AG09319 (cell line): Measurements from ENCODE around the gene GOLGA7B.

Source experiments
- DNase-seq: peaks from one replicate; pipeline ENCODE4 v3.0.0-alpha.2; 2010; ENCODE audit warnings: low read depth; ENCODE audit errors: extremely low read depth
- TF ChIP-seq, protein P1 (sequence below): IDR thresholded peaks from 2 replicates; pipeline ENCODE4 v1.5.1; 2011; ENCODE audit warnings: low read depth, mild to moderate bottlenecking, inconsistent platforms, low read length, moderate library complexity

GOLGA7B gene

DNA sequence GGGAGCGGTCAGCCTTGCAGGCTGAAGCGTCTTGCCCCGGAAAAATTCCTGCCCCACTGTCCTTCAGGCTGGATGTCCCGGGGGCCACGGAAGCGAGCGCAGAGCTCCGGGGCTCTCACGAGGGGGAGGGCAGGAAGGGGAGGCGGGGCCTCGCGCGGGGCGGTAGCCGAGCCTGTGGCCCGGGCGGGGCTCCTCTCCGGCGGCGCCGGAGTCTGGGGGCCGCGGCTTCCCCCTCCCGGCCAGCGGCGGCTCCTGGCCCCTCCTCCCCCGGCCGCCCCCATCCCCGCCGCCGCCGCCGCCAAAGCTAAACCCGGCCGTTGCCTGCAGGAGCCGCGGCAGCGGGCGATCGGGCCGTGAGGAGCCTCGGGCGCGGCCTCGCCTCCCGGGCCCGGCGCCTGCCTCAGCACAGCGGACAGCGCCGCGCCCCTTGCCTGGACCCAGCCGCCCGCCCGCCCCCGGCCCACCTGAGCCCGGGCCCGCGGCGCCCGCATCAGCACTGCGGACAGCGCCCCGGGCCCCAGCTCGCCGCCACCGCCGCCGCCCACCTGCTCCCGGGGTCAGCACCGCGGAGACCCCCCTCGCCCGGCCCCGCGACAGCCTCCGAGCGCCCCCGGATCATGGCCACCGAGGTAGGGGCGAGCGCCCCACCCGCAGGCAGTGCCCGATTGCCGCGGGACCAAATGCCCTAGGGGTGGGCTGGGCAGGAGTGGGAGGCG lies at the start of gene GOLGA7B:
Gene GOLGA7B, plus strand, starts transcription at position 157 of the 716 bp plus-strand sequence. Its CDS starts 461 bp downstream, at position 618.
- TF ChIP-seq, protein P1, sequence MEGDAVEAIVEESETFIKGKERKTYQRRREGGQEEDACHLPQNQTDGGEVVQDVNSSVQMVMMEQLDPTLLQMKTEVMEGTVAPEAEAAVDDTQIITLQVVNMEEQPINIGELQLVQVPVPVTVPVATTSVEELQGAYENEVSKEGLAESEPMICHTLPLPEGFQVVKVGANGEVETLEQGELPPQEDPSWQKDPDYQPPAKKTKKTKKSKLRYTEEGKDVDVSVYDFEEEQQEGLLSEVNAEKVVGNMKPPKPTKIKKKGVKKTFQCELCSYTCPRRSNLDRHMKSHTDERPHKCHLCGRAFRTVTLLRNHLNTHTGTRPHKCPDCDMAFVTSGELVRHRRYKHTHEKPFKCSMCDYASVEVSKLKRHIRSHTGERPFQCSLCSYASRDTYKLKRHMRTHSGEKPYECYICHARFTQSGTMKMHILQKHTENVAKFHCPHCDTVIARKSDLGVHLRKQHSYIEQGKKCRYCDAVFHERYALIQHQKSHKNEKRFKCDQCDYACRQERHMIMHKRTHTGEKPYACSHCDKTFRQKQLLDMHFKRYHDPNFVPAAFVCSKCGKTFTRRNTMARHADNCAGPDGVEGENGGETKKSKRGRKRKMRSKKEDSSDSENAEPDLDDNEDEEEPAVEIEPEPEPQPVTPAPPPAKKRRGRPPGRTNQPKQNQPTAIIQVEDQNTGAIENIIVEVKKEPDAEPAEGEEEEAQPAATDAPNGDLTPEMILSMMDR = no peak
- DNase-seq = no peak

- DNase-seq = no peak
- TF ChIP-seq, protein P1 = no peak
These were observed 49.2 kb upstream of the GOLGA7B start for GRCh38 chr10:97800474-97800873.

GRCh38 chr10:97801422-97801821 lies 48.2 kb upstream of the GOLGA7B start:
- TF ChIP-seq, protein P1 = no peak
- DNase-seq = no peak

DNA sequence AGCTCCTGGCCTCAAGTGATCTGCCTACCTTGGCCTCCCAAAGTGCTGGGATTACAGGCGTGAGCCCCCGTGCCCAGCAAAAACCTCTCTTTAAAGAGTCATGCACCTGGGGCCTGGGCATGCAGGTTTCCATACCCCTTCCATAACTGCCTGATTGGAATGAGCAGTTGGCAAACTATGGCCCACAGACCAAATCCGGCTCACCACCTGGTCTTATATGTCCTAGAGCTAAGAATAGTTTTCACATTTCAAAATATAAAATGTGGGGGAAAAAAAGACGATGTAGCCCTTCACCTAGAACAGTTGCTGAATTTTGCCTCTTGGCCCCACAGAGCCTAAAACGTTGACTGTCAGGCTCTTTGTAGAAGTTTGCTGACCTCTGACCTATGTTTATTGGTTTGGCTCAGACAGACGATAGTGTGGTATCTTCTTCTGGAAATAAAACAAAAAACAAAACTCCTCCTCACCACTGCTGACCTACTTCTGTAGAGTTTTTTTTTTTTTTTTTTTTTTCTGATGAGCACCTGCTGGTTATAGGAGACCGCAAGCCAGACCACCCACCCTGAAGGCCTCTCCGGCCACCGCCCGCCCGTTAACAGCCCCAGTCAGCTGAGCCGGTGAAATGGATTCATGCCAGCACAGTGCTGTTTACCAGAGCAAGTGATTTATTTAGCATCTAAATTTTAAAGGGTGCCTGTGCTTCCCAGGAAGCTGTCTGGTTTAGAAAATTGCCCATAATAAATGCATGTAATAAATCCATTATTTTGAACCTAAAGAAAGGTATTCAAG lies 44.4 kb upstream of the GOLGA7B start:
- TF ChIP-seq, protein P1 = no peak
- no peak for DNase-seq

GRCh38 chr10:97805949-97806348 lies 43.7 kb upstream of the GOLGA7B start:
- DNase-seq = no peak
- TF ChIP-seq, protein P1 = no peak

- no peak for DNase-seq
- TF ChIP-seq, protein P1 = no peak
These were observed 39.2 kb upstream of the GOLGA7B start for GRCh38 chr10:97810446-97810845.

GRCh38 chr10:97811958-97812357 lies 37.7 kb upstream of the GOLGA7B start:
- TF ChIP-seq, protein P1 = no peak
- no peak for DNase-seq
